Liver (tissue), 9 donors: Measurements from ENCODE around the gene RPUSD1. TPM values are rescaled to one million over a fixed set of nuclear protein-coding genes. Genes with fewer than 3 reads are reported as not detected.
"Not testable (repeated sequence)": the region's sequence is repeated elsewhere in the genome, so short reads cannot be mapped to it uniquely, and the experiment has no call there.

Experiments used
- DNase-seq: peaks from one replicate; pipeline ENCODE4 v3.0.0-alpha.2; 2017; ENCODE audit warnings: low spot score
- H3K27ac ChIP-seq, 2 donors: one replicate each; pipeline ENCODE4 v1.7.0; 2013; ENCODE audit warnings: inconsistent platforms in 2 of 2, low read length in 2 of 2, control low read depth in 1 of 2, low read depth in 1 of 2, mild to moderate bottlenecking in 1 of 2
- H3K27me3 ChIP-seq, 4 donors: one replicate each; pipeline versions ENCODE4 v1.6.1 to v1.7.0; 2013; ENCODE audit warnings: low read length in 3 of 4, inconsistent platforms in 1 of 4, mild to moderate bottlenecking in 1 of 4, moderate library complexity in 1 of 4; ENCODE audit not compliant: control insufficient read depth in 4 of 4, insufficient read depth in 4 of 4
- H3K36me3 ChIP-seq, 4 donors: one replicate each; pipeline versions ENCODE4 v1.6.1 to v1.7.0; 2013; ENCODE audit warnings: low read length in 3 of 4, mild to moderate bottlenecking in 3 of 4, low read depth in 1 of 4, moderate library complexity in 1 of 4; ENCODE audit not compliant: control insufficient read depth in 4 of 4, insufficient read depth in 3 of 4
- H3K4me1 ChIP-seq, 4 donors: one replicate each; pipeline versions ENCODE4 v1.6.1 to v1.7.0; 2013; ENCODE audit warnings: low read length in 3 of 4, mild to moderate bottlenecking in 3 of 4, moderate library complexity in 1 of 4; ENCODE audit not compliant: control insufficient read depth in 4 of 4, insufficient read depth in 4 of 4
- H3K4me3 ChIP-seq, 3 donors: one replicate each; pipeline versions ENCODE4 v1.6.1 to v1.7.0; 2013; ENCODE audit warnings: low read length in 3 of 3, control low read depth in 1 of 3, low read depth in 1 of 3, mild to moderate bottlenecking in 1 of 3
- H3K9ac ChIP-seq, 2 donors: one replicate each; pipeline ENCODE4 v1.7.0; 2013; ENCODE audit warnings: low read length in 2 of 2, mild to moderate bottlenecking in 2 of 2, moderate library complexity in 2 of 2, control low read depth in 1 of 2, low read depth in 1 of 2
- H3K9me3 ChIP-seq, 4 donors: one replicate each; pipeline versions ENCODE4 v1.6.1 to v1.7.0; 2013; ENCODE audit warnings: low read length in 3 of 4; ENCODE audit not compliant: control insufficient read depth in 4 of 4
- EGR1 ChIP-seq, 2 donors: IDR thresholded peaks; 2 replicates each; pipeline ENCODE4 v1.6.1; 2016 to 2018; ENCODE audit warnings: antibody characterized with exemption in 2 of 2, low read depth in 2 of 2
- FOXA1 ChIP-seq: IDR thresholded peaks from 2 replicates; pipeline ENCODE4 v1.6.1; 2016; ENCODE audit warnings: antibody characterized with exemption
- FOXA2 ChIP-seq: IDR thresholded peaks from 2 replicates; pipeline ENCODE4 v1.6.1; 2016; ENCODE audit warnings: antibody characterized with exemption
- GABPA ChIP-seq, 2 donors: IDR thresholded peaks in 1 of 2; conservative IDR thresholded peaks in 1 of 2; 2 replicates each; pipeline ENCODE4 v1.6.1; 2016; ENCODE audit warnings: antibody characterized with exemption in 2 of 2, mild to moderate bottlenecking in 1 of 2, moderate library complexity in 1 of 2
- HNF4A ChIP-seq, 2 donors: conservative IDR thresholded peaks; 2 replicates each; pipeline ENCODE4 v1.6.1; 2016; ENCODE audit warnings: antibody characterized with exemption in 2 of 2, mild to moderate bottlenecking in 2 of 2
- HNF4G ChIP-seq: IDR thresholded peaks from 2 replicates; pipeline ENCODE4 v1.6.1; 2016; ENCODE audit warnings: antibody characterized with exemption
- NR2F2 ChIP-seq: IDR thresholded peaks from 2 replicates; pipeline ENCODE4 v1.6.1; 2016; ENCODE audit warnings: antibody characterized with exemption
- RAD21 ChIP-seq, 2 donors: IDR thresholded peaks; 2 replicates each; pipeline ENCODE4 v1.6.1; 2016; ENCODE audit warnings: antibody characterized with exemption in 2 of 2, mild to moderate bottlenecking in 2 of 2
- RXRA ChIP-seq, 2 donors: IDR thresholded peaks; 2 replicates each; pipeline ENCODE4 v1.6.1; 2017 to 2018; ENCODE audit warnings: antibody characterized with exemption in 2 of 2, mild to moderate bottlenecking in 1 of 2
- YY1 ChIP-seq: IDR thresholded peaks from 2 replicates; pipeline ENCODE4 v1.6.1; 2016; ENCODE audit warnings: antibody characterized with exemption, mild to moderate bottlenecking
- WGBS: extraction: QIAGEN DNeasy Blood & Tissue Kit; methylation state at CpG from one replicate; pipeline ENCODE4 v1.1.7; 2013; 5-methylcytosine and 5-hydroxymethylcytosine counted together
- polyA plus RNA-seq, 2 donors: library from polyadenylated mRNA; stranded (reverse) in 1 of 2; unstranded in 1 of 2; fragments of 200-250 nt in 1 of 2; fragments of >200 nt in 1 of 2; fragmentation: Nextera tagmentation in 1 of 2; extraction: Ambion mirVana in 1 of 2; gene quantifications; one replicate each; pipeline versions ENCODE4 v1.2.1 to v1.2.3, GENCODE V29; 2013 to 2015
- total RNA-seq, 2 donors: library from RNA; depleted of rRNA; stranded (reverse); fragments of >200 nt; gene quantifications; one replicate each; pipeline ENCODE4 v1.2.3, GENCODE V29; 2014
- TF ChIP-seq, protein P1 (sequence below): fragments of 150-350 bp; IDR thresholded peaks from 2 replicates; pipeline ENCODE4 v1.5.1; 2017; ENCODE audit warnings: improper control_type of control experiment, low read depth, low read length; ENCODE audit not compliant: missing input control
- TF ChIP-seq, protein P2 (sequence below): IDR thresholded peaks from 2 replicates; pipeline ENCODE4 v1.6.1; 2016; ENCODE audit warnings: antibody characterized with exemption, mild to moderate bottlenecking
- TF ChIP-seq, protein P3 (sequence below): IDR thresholded peaks from 2 replicates; pipeline ENCODE4 v1.6.1; 2016; ENCODE audit warnings: antibody characterized with exemption
- donor health status: healthy.
- donor health status: healthy.
- donor health status: healthy.
- donor health status: healthy.
- donor health status: healthy.

RPUSD1 gene
- total and polyA plus RNA-seq, 4 donors = 4.5 to 10.7 (median 8.9) TPM

DNA sequence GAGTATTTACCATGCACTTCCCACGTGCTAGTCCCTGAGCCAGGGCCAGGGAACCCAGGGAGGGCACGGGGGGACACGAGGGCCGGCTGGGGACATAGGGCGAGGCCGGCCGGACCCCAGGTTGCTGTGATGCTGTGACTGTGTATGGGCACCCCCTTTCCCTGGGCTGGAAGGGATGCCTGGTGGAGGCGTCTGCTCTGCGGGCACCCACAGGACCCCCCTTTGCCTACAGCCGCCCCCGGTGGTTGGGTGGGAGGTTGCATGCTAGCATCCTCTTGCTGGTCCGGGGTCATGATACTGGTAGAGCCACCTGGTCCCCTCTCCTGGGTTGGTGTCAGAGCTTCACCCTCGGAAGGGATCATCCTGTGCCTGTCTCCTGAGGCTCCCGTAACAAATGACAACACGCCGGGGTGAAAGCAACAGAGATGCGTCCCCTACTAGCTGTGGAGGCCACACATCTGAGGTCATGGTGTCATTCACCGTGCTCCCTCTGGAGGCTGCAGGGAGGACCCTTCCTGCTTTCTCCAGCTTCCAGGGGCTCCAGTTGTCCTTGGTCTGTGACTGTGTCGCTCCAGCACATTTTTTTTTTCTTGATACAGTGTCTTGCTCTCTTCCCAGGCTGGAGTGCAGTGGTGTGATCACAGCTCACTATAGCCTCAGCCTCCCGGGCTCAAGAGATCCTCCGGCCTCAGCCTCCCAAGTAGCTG, 44.2 kb downstream of the RPUSD1 start:
- DNase-seq = no peak
- Histone ChIP-seq H3K4me1 (peaks cover 12 to 17% (median 15%) of the 10 kb centered on the region in 4 donors), H3K27ac (no peak overlapping the region), H3K9ac (no peak overlapping the region), H3K9me3 (no peaks in the 10 kb centered on the region), H3K4me3 (no peak overlapping the region), H3K36me3 (no peaks in the 10 kb centered on the region), H3K27me3 (no peaks in the 10 kb centered on the region)
- TF ChIP-seq HNF4A (conservative IDR thresholded peaks at IDR 0.05) (no peak), FOXA2 (no peak)
- 75% methylated on average over 21 of the region's 21 CpGs for WGBS

DNA sequence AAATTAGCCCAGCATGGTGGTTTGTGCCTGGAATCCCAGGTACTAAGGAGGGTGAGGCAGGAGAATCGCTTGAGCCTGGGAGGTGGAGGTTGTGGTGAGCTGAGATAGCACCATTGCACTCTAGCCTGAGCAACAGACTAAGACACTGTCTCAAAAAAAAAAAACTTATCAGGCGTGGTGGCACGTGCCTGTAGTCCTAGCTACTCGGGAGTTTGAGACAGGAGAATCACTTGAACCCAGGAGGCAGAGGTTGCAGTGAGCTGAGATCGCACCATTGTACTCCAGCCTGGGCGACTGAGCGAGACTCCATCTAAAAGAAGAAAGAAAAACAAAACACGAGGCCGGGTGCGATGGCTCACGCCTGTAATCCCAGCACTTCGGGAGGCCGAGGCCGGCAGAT, 45.3 kb downstream of the RPUSD1 start:
- not testable (repeated sequence) for H3K27ac ChIP-seq, DNase-seq, H3K9ac ChIP-seq, H3K36me3 ChIP-seq, H3K9me3 ChIP-seq, H3K27me3 ChIP-seq, H3K4me3 ChIP-seq
- 83% methylated on average over 14 of the region's 14 CpGs for WGBS
- peaks cover 12 to 17% (median 15%) of the 10 kb centered on the region in 4 donors for H3K4me1 ChIP-seq

DNA sequence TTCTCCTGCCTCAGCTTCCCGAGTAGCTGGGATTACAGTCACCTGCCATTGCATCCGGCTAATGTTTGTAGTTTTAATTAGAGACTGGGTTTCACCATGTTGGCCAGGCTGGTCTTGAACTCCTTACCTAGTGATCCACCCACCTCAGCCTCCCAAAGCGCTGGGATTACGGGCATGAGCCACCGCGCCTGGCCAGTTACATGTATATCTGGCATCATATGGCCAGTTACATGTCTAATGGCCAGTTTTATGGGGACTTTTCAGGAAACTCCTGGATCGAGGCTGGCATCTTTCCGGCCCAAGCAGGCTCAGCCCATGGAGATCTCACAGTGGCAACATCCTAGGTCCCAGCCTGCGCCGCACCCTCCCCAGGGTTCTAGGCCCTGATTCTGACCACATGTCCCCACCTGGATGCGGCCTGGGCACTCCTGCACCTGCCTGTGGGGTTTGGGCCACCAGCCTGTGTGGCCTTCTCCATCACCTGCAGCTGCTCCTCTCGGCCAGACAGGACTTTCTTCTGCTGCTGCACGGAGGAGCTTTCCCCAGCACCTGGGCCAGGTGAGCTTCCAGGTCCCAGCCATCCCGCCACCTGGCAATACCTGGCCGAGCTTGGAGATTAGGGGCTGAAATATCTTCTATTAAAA, 46.1 kb downstream of the RPUSD1 start:
- Histone ChIP-seq H3K9me3 (no peaks in the 10 kb centered on the region), H3K36me3 (peaks cover 0 to 7% (median 5%) of the 10 kb centered on the region in 4 donors), H3K9ac (no peak overlapping the region), H3K27ac (no peak overlapping the region), H3K4me3 (no peak overlapping the region), H3K4me1 (peaks cover 12 to 17% (median 15%) of the 10 kb centered on the region in 4 donors), H3K27me3 (no peaks in the 10 kb centered on the region)
- DNase-seq = no peak
- whole genome bisulfite sequencing = 91% methylated on average over 15 of the region's 15 CpGs
- TF ChIP-seq RAD21 (IDR thresholded peaks at IDR 0.05) (no peak), YY1 (no peak), FOXA1 (no peak), HNF4G (no peak), FOXA2 (no peak), RXRA (IDR thresholded peaks at IDR 0.05) (no peak), GABPA (IDR thresholded peaks at IDR 0.05 in 1 of 2, conservative IDR thresholded peaks at IDR 0.05 in 1 of 2) (no peak), EGR1 (IDR thresholded peaks at IDR 0.05; ENCODE audit: low read depth in 2 of 2) (no peak), NR2F2 (no peak)
- TF ChIP-seq, protein P1, sequence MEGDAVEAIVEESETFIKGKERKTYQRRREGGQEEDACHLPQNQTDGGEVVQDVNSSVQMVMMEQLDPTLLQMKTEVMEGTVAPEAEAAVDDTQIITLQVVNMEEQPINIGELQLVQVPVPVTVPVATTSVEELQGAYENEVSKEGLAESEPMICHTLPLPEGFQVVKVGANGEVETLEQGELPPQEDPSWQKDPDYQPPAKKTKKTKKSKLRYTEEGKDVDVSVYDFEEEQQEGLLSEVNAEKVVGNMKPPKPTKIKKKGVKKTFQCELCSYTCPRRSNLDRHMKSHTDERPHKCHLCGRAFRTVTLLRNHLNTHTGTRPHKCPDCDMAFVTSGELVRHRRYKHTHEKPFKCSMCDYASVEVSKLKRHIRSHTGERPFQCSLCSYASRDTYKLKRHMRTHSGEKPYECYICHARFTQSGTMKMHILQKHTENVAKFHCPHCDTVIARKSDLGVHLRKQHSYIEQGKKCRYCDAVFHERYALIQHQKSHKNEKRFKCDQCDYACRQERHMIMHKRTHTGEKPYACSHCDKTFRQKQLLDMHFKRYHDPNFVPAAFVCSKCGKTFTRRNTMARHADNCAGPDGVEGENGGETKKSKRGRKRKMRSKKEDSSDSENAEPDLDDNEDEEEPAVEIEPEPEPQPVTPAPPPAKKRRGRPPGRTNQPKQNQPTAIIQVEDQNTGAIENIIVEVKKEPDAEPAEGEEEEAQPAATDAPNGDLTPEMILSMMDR = no peak
- TF ChIP-seq, protein P2, sequence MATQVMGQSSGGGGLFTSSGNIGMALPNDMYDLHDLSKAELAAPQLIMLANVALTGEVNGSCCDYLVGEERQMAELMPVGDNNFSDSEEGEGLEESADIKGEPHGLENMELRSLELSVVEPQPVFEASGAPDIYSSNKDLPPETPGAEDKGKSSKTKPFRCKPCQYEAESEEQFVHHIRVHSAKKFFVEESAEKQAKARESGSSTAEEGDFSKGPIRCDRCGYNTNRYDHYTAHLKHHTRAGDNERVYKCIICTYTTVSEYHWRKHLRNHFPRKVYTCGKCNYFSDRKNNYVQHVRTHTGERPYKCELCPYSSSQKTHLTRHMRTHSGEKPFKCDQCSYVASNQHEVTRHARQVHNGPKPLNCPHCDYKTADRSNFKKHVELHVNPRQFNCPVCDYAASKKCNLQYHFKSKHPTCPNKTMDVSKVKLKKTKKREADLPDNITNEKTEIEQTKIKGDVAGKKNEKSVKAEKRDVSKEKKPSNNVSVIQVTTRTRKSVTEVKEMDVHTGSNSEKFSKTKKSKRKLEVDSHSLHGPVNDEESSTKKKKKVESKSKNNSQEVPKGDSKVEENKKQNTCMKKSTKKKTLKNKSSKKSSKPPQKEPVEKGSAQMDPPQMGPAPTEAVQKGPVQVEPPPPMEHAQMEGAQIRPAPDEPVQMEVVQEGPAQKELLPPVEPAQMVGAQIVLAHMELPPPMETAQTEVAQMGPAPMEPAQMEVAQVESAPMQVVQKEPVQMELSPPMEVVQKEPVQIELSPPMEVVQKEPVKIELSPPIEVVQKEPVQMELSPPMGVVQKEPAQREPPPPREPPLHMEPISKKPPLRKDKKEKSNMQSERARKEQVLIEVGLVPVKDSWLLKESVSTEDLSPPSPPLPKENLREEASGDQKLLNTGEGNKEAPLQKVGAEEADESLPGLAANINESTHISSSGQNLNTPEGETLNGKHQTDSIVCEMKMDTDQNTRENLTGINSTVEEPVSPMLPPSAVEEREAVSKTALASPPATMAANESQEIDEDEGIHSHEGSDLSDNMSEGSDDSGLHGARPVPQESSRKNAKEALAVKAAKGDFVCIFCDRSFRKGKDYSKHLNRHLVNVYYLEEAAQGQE = no peak
- TF ChIP-seq, protein P3, sequence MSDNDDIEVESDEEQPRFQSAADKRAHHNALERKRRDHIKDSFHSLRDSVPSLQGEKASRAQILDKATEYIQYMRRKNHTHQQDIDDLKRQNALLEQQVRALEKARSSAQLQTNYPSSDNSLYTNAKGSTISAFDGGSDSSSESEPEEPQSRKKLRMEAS = no peak
